Neural cell (in vitro differentiated cells): Measurements from ENCODE around the gene NTN3.

Experiments used
- CTCF ChIP-seq: fragments of 450-650 bp; IDR thresholded peaks from 2 replicates; pipeline ENCODE4 v1.5.1; 2014; ENCODE audit warnings: antibody characterized with exemption, mild to moderate bottlenecking, moderate library complexity; ENCODE audit not compliant: poor library complexity, severe bottlenecking
- EP300 ChIP-seq: fragments of 450-650 bp; conservative IDR thresholded peaks from 2 replicates; pipeline ENCODE4 v1.6.1; 2014; ENCODE audit warnings: antibody characterized with exemption, mild to moderate bottlenecking, moderate library complexity; ENCODE audit not compliant: poor library complexity, severe bottlenecking
- EZH2 ChIP-seq: fragments of 200-600, 300-800 bp; shearing (Covaris generic), sonication (generic); IDR thresholded peaks from 2 replicates; pipeline ENCODE4 v1.6.1; 2014; ENCODE audit warnings: antibody characterized with exemption, low read length, borderline replicate concordance, mild to moderate bottlenecking; ENCODE audit not compliant: insufficient read depth, poor library complexity, severe bottlenecking
- TAF1 ChIP-seq: IDR thresholded peaks from 2 replicates; pipeline ENCODE4 v1.6.1; 2012; ENCODE audit warnings: low read depth

DNA sequence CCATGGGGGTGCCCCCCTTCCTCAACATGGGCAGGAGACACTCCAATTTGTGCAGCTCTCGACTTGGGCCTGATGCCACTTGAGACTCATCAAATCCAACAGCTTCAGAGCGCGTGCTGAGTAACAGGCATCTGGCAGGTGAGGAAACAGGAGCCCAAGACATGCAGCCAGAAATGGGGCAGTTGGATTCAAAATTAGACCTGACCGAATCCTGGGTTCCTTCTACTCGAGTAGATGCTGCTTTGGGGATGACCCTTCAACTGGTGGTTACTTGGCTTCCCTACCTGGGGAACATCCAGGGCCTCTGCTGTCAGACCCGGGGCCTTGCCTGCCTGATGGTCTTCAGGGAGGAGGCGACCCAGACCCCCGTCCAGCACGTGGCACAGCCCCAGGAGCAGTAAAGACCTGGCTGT is 488 bp upstream of the NTN3 start:
- TF ChIP-seq CTCF (no peak), EZH2 (no peak), EP300 (no peak), TAF1 (no peak)
